Measurements from ENCODE around the gene GRHPR. TPM values are rescaled to one million over a fixed set of nuclear protein-coding genes. Genes with fewer than 3 reads are reported as not detected.
A peak's percentile ranks its signal among the peaks of the same experiment; 100 is the strongest.
"Not testable (repeated sequence)": the region's sequence is repeated elsewhere in the genome, so short reads cannot be mapped to it uniquely, and the experiment has no call there.

The GRHPR gene
- polyA plus RNA-seq, 1 donor = 115 TPM

GRCh38 chr9:37476930-37477329 is 54.4 kb downstream of the GRHPR start:
- Histone ChIP-seq H3K4me3 (ENCODE audit: low read length) (no peak overlapping the region), H3K36me3 (ENCODE audit: control insufficient read depth, insufficient read depth, low read length) (no peaks in the 10 kb centered on the region), H3K9me3 (ENCODE audit: control insufficient read depth, low read depth, low read length) (peaks cover 3% of the 10 kb centered on the region), H3K27me3 (ENCODE audit: control insufficient read depth, insufficient read depth, low read length) (no peaks in the 10 kb centered on the region), H3K4me1 (ENCODE audit: control insufficient read depth, insufficient read depth, low read length) (peaks cover 7% of the 10 kb centered on the region), H3K27ac (ENCODE audit: low read length) (peak overlapping the region; percentile 28)
- WGBS (ENCODE audit: insufficient coverage, low lambda C conversion rate) = no CpG with 5 or more reads among the region's 11 CpGs
- no peak for DNase-seq

DNA sequence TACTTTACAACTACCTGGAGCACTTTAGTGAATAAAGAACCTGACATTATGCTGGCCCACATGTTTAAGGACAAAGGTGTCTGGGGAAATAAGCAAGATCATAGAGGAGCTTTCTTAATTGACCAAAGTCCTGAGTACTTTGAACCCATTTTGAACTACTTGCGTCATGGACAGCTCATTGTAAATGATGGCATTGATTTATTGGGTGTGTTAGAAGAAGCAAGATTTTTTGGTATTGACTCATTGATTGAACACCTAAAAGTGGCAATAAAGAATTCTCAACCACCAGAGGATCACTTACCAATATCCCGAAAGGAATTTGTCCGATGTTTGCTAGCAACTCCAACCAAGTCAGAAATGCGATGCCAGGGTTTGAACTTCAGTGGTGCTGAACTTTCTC is 54.9 kb downstream of the GRHPR start:
- H3K27ac ChIP-seq (ENCODE audit: low read length) = peak overlapping the region; percentile 28
- H3K4me3 ChIP-seq (ENCODE audit: low read length); H3K36me3 ChIP-seq (ENCODE audit: control insufficient read depth, insufficient read depth, low read length); H3K27me3 ChIP-seq (ENCODE audit: control insufficient read depth, insufficient read depth, low read length); H3K4me1 ChIP-seq (ENCODE audit: control insufficient read depth, insufficient read depth, low read length); H3K9me3 ChIP-seq (ENCODE audit: control insufficient read depth, low read depth, low read length): not testable (repeated sequence)
- no CpG with 5 or more reads among the region's 4 CpGs for WGBS (ENCODE audit: insufficient coverage, low lambda C conversion rate)
- peak in 1 of 2 donors; percentile 74 for DNase-seq

GRCh38 chr9:37477987-37478619 is 55.6 kb downstream of the GRHPR start:
- not testable (repeated sequence) for DNase-seq; H3K9me3 ChIP-seq (ENCODE audit: control insufficient read depth, low read depth, low read length); H3K36me3 ChIP-seq (ENCODE audit: control insufficient read depth, insufficient read depth, low read length); H3K27me3 ChIP-seq (ENCODE audit: control insufficient read depth, insufficient read depth, low read length); H3K4me3 ChIP-seq (ENCODE audit: low read length); H3K4me1 ChIP-seq (ENCODE audit: control insufficient read depth, insufficient read depth, low read length); H3K27ac ChIP-seq (ENCODE audit: low read length)
- 100% methylated on average over 1 of the region's 5 CpGs for WGBS (ENCODE audit: insufficient coverage, low lambda C conversion rate)

DNA sequence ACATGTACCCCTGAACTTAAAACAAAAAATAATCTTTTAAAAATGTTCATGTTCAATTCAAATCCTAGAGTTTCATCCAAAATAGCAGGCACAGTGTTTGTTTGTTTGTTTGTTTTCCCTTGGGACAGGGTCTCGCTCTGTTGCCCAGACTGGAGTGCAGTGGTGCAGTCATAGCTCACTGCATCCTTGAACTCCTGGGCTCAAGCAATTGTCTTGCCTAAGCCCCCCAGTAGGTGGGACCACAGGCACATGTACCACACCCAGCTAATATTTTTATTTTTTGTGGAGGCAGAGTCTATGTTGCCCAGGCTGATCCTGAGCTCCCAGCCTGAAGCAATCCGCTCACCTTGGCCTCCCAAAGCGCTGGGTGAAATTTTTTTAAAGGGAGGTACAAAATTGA is 58.3 kb downstream of the GRHPR start:
- Histone ChIP-seq H3K27me3 (ENCODE audit: control insufficient read depth, insufficient read depth, low read length) (no peaks in the 10 kb centered on the region), H3K9me3 (ENCODE audit: control insufficient read depth, low read depth, low read length) (no peaks in the 10 kb centered on the region), H3K36me3 (ENCODE audit: control insufficient read depth, insufficient read depth, low read length) (no peaks in the 10 kb centered on the region), H3K4me1 (ENCODE audit: control insufficient read depth, insufficient read depth, low read length) (peaks cover 6% of the 10 kb centered on the region), H3K27ac (ENCODE audit: low read length) (no peak overlapping the region), H3K4me3 (ENCODE audit: low read length) (no peak overlapping the region)
- WGBS (ENCODE audit: insufficient coverage, low lambda C conversion rate) = no CpG with 5 or more reads among the region's 3 CpGs
- DNase-seq = no peak

DNA sequence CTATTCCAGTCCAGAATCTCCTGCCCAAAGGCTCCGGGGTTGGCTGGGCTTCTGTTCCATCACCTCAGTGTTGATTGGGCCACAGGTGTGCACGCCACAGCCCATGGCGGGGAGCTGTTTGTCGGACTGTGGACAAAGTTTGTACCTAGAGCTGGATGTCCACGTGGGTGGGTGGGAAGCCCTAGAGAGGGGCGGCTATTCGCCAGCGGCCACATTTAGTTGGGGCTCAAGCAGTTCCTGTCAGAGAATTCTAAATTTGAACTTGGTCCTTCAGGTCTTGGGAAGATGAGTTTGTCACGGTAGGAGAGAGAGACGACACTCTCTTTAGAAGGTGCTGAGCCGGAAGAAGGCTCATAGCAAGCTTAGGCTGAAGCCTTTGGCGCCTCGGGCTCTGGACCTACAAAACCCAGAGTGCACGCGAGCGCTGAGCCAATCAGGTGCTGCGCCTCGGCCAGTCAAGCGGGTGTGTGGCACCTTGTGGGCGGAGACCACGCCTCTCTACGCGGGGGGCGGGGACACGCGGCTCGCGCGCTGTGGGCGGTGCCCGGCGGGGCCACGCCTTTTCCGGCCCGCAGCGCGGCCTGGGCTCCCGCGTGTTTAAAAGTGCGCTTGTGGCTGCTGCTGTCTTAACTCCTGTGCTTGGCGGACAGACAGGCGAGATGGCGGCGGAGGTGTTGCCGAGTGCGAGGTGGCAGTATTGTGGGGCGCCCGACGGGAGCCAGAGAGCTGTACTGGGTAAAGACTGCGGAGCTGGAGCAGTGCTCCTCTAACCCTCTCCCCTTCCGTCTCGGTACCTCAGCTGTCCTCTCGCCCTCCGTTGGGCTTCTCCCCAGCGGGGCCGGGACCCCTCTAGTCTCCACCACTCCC is 63.1 kb downstream of the GRHPR start, which contains the start of gene POLR1E:
TSS of gene POLR1E (plus strand) at position 560 of the 867 bp plus-strand sequence. CDS start at position 660, 100 bp downstream.
- H3K27me3 ChIP-seq (ENCODE audit: control insufficient read depth, insufficient read depth, low read length) = no peaks in the 10 kb centered on the region
- H3K36me3 ChIP-seq (ENCODE audit: control insufficient read depth, insufficient read depth, low read length) = peaks cover 14% of the 10 kb centered on the region
- peaks cover 9% of the 10 kb centered on the region for H3K4me1 ChIP-seq (ENCODE audit: control insufficient read depth, insufficient read depth, low read length)
- peak within 1 kb of the TSS; percentile 60 for H3K27ac ChIP-seq (ENCODE audit: low read length)
- no CpG with 5 or more reads among the region's 56 CpGs for WGBS (ENCODE audit: insufficient coverage, low lambda C conversion rate)
- H3K4me3 ChIP-seq (ENCODE audit: low read length) = peak within 1 kb of the TSS; percentile 89
- no peaks in the 10 kb centered on the region for H3K9me3 ChIP-seq (ENCODE audit: control insufficient read depth, low read depth, low read length)
- DNase-seq = peak; percentile 93 to 96

GRCh38 chr9:37486256-37486615 is 63.7 kb downstream of the GRHPR start:
- H3K4me3 ChIP-seq (ENCODE audit: low read length) = peak overlapping the region; percentile 89
- H3K27me3 ChIP-seq (ENCODE audit: control insufficient read depth, insufficient read depth, low read length) = no peaks in the 10 kb centered on the region
- H3K36me3 ChIP-seq (ENCODE audit: control insufficient read depth, insufficient read depth, low read length) = peaks cover 17% of the 10 kb centered on the region
- no peak for DNase-seq
- no CpG with 5 or more reads among the region's 7 CpGs for WGBS (ENCODE audit: insufficient coverage, low lambda C conversion rate)
- no peaks in the 10 kb centered on the region for H3K9me3 ChIP-seq (ENCODE audit: control insufficient read depth, low read depth, low read length)
- peaks cover 9% of the 10 kb centered on the region for H3K4me1 ChIP-seq (ENCODE audit: control insufficient read depth, insufficient read depth, low read length)
- H3K27ac ChIP-seq (ENCODE audit: low read length) = peak overlapping the region; percentile 41

Other genes with a start within 250 kb of the GRHPR start
- 16.2 TPM for gene ZBTB5, start 42.8 kb downstream of the GRHPR start, polyA plus RNA-seq
- gene POLR1E, start 63.3 kb downstream of the GRHPR start, polyA plus RNA-seq = 17.4 TPM
- gene FBXO10, start 153.7 kb downstream of the GRHPR start, polyA plus RNA-seq = 5.7 TPM
- 135 TPM for gene TOMM5, start 169.9 kb downstream of the GRHPR start, polyA plus RNA-seq
- gene FRMPD1, start 228.3 kb downstream of the GRHPR start, polyA plus RNA-seq = 0.61 TPM